Forelimb muscle (tissue), 1 donor: Measurements from ENCODE around the gene TPM2. TPM values are rescaled to one million over a fixed set of nuclear protein-coding genes. Genes with fewer than 3 reads are reported as not detected.

Experiments
- DNase-seq: peaks from one replicate; pipeline ENCODE4 v3.0.0-alpha.2; 2013; ENCODE audit warnings: low read depth
- polyA plus RNA-seq: library from polyadenylated mRNA; unstranded; fragments of 120-200 nt; gene quantifications from one replicate; pipeline ENCODE4 v1.2.1, GENCODE V29; 2013; ENCODE audit not compliant: insufficient read length

Gene TPM2
- polyA plus RNA-seq, 1 donor = 8,819 TPM

GRCh38 chr9:35679091-35679490, 10.6 kb downstream of the TPM2 start:
- DNase-seq = no peak

GRCh38 chr9:35675732-35676392, 13.9 kb downstream of the TPM2 start:
- no peak for DNase-seq

GRCh38 chr9:35675204-35675603, 14.5 kb downstream of the TPM2 start:
- DNase-seq = no peak

- no peak for DNase-seq
Measured at GRCh38 chr9:35674025-35674361, 15.7 kb downstream of the TPM2 start.

GRCh38 chr9:35673132-35674024, 16.3 kb downstream of the TPM2 start, which contains the start of gene CA9:
Gene CA9 (plus strand): TSS chr9:35673928. CDS start chr9:35673960, 32 bp downstream.
- DNase-seq = no peak

GRCh38 chr9:35669331-35670145, 20.2 kb downstream of the TPM2 start:
- no peak for DNase-seq

- DNase-seq = no peak
Measured at GRCh38 chr9:35667939-35668338, 21.8 kb downstream of the TPM2 start.

GRCh38 chr9:35666549-35666948, 23.2 kb downstream of the TPM2 start:
- no peak for DNase-seq

GRCh38 chr9:35666045-35666444, 23.7 kb downstream of the TPM2 start:
- DNase-seq = no peak

GRCh38 chr9:35665471-35665818, 24.3 kb downstream of the TPM2 start:
- no peak for DNase-seq

- DNase-seq = no peak
Measured at GRCh38 chr9:35664531-35665470, 24.9 kb downstream of the TPM2 start, which contains the start of gene ARHGEF39. Gene ARHGEF39 (minus strand): TSS chr9:35665195. CDS start chr9:35665169, 26 bp downstream.

- DNase-seq = no peak
Measured at GRCh38 chr9:35662437-35662836, 27.3 kb downstream of the TPM2 start.

- no peak for DNase-seq
Measured at GRCh38 chr9:35661756-35662350, 27.9 kb downstream of the TPM2 start.

GRCh38 chr9:35660966-35661415, 28.7 kb downstream of the TPM2 start:
- DNase-seq = no peak

- DNase-seq = no peak
Measured at GRCh38 chr9:35659340-35659739, 30.4 kb downstream of the TPM2 start.

GRCh38 chr9:35658968-35659220, 30.8 kb downstream of the TPM2 start:
- no peak for DNase-seq

GRCh38 chr9:35658137-35658967, 31.4 kb downstream of the TPM2 start, which contains the start of gene CCDC107:
Gene CCDC107 (plus strand): TSS chr9:35658292. CDS start chr9:35658380, 88 bp downstream.
- peak; percentile 73 for DNase-seq

- peak; percentile 98 for DNase-seq
Measured at GRCh38 chr9:35657546-35658136, 32.1 kb downstream of the TPM2 start, which contains the start of gene RMRP. Gene RMRP (minus strand): TSS chr9:35658019.

- no peak for DNase-seq
Measured at GRCh38 chr9:35656831-35657545, 32.7 kb downstream of the TPM2 start.
